GM12874 (cell line): ENCODE data around the gene LARP6.

Source experiments
- CTCF ChIP-seq: IDR thresholded peaks from 2 replicates; pipeline ENCODE4 v1.5.1; 2011; ENCODE audit warnings: low read depth, mild to moderate bottlenecking, control low read depth, low read length, moderate library complexity; ENCODE audit not compliant: insufficient read depth

LARP6 gene

GRCh38 chr15:70837476-70837875 lies 16.5 kb downstream of the LARP6 start:
- no peak for TF ChIP-seq CTCF

GRCh38 chr15:70835841-70836240 lies 18.1 kb downstream of the LARP6 start:
- no peak for TF ChIP-seq CTCF

- TF ChIP-seq CTCF, result no peak
Observed at GRCh38 chr15:70835415-70835814, 18.5 kb downstream of the LARP6 start.

GRCh38 chr15:70834999-70835398 lies 19.0 kb downstream of the LARP6 start:
- no peak for TF ChIP-seq CTCF

- TF ChIP-seq CTCF, result no peak
Observed at GRCh38 chr15:70833861-70834765, 19.8 kb downstream of the LARP6 start.

GRCh38 chr15:70833422-70833821 lies 20.5 kb downstream of the LARP6 start:
- TF ChIP-seq CTCF, result no peak

- TF ChIP-seq CTCF, result no peak
Observed at GRCh38 chr15:70832176-70832575, 21.8 kb downstream of the LARP6 start.
